GM19438 (cell line): ENCODE results near the gene LIN52.

ENCODE experiments used
- ATAC-seq: cut with Tn5 transposase; IDR thresholded peaks from one replicate; pipeline ENCODE4 v1.9.1; 2021; ENCODE audit warnings: low read depth; ENCODE audit not compliant: unreplicated experiment

The LIN52 gene

GRCh38 chr14:74221741-74222140 is 137.0 kb downstream of the LIN52 start:
- no peak for ATAC-seq

- ATAC-seq = no peak
These were observed 138.3 kb downstream of the LIN52 start for GRCh38 chr14:74223016-74223415.

- ATAC-seq = no peak
These were observed 147.0 kb downstream of the LIN52 start for GRCh38 chr14:74231784-74232183.

GRCh38 chr14:74235017-74235416 is 150.3 kb downstream of the LIN52 start:
- ATAC-seq = no peak

- ATAC-seq = no peak
These were observed 152.7 kb downstream of the LIN52 start for GRCh38 chr14:74237441-74237840.

GRCh38 chr14:74238974-74239847 is 154.5 kb downstream of the LIN52 start, which contains the start of gene VSX2:
TSS of gene VSX2 (plus strand) at chr14:74239449. CDS start at chr14:74239562, 113 bp downstream.
- no peak for ATAC-seq

GRCh38 chr14:74239848-74240793 is 155.4 kb downstream of the LIN52 start:
- no peak for ATAC-seq

GRCh38 chr14:74240794-74241651 is 156.3 kb downstream of the LIN52 start:
- ATAC-seq = no peak

- ATAC-seq = no peak
These were observed 156.9 kb downstream of the LIN52 start for GRCh38 chr14:74241652-74242017.

- no peak for ATAC-seq
These were observed 157.4 kb downstream of the LIN52 start for GRCh38 chr14:74242021-74242779.

- ATAC-seq = no peak
These were observed 158.0 kb downstream of the LIN52 start for GRCh38 chr14:74242780-74243042.

GRCh38 chr14:74243051-74243450 is 158.3 kb downstream of the LIN52 start:
- no peak for ATAC-seq

- ATAC-seq = no peak
These were observed 159.4 kb downstream of the LIN52 start for GRCh38 chr14:74244115-74244514.

- no peak for ATAC-seq
These were observed 160.5 kb downstream of the LIN52 start for GRCh38 chr14:74245292-74245691.

- no peak for ATAC-seq
These were observed 161.8 kb downstream of the LIN52 start for GRCh38 chr14:74246542-74246941.

- ATAC-seq = no peak
These were observed 163.3 kb downstream of the LIN52 start for GRCh38 chr14:74248017-74248416.

GRCh38 chr14:74249433-74250375 is 164.9 kb downstream of the LIN52 start:
- no peak for ATAC-seq
